Fibroblast of lung (primary cell): ENCODE measurements around the gene TMEM266. TPM values are rescaled to one million over a fixed set of nuclear protein-coding genes. Genes with fewer than 3 reads are reported as not detected.

ENCODE experiments used
- DNase-seq, 2 donors: peaks; one replicate each; pipeline versions ENCODE4 v3.0.0 to v3.0.0-alpha.2; 2010; ENCODE audit warnings: low read depth in 2 of 2
- H2AFZ ChIP-seq: 2 replicates; pipeline ENCODE4 v1.5.1; 2012; ENCODE audit warnings: low read length, control low read depth, inconsistent platforms
- H3K27ac ChIP-seq: 2 replicates; pipeline ENCODE4 v1.5.1; 2011; ENCODE audit warnings: low read length, control low read depth; ENCODE audit not compliant: insufficient read depth
- H3K27me3 ChIP-seq: 2 replicates; pipeline ENCODE4 v1.5.1; 2011; ENCODE audit warnings: mild to moderate bottlenecking, low read length; ENCODE audit not compliant: control insufficient read depth, insufficient read depth
- H3K36me3 ChIP-seq: 2 replicates; pipeline ENCODE4 v1.5.1; 2011; ENCODE audit warnings: low read length; ENCODE audit not compliant: control insufficient read depth, insufficient read depth
- H3K4me1 ChIP-seq: 2 replicates; pipeline ENCODE4 v1.5.1; 2011; ENCODE audit warnings: low read length; ENCODE audit not compliant: control insufficient read depth, insufficient read depth; ENCODE audit errors: extremely low read depth
- H3K4me2 ChIP-seq: 2 replicates; pipeline ENCODE4 v1.5.1; 2011; ENCODE audit warnings: low read length, control low read depth; ENCODE audit not compliant: insufficient read depth; ENCODE audit errors: extremely low read depth
- H3K4me3 ChIP-seq, 4 experiments: fragments of 200-600 bp in 1 of 4; sonication (generic) in 1 of 4; replicated peaks in 1 of 4; 2 replicates each; pipeline ENCODE4 v1.5.1; 2011 to 2016; ENCODE audit warnings: low read length in 4 of 4, low read depth in 3 of 4, mild to moderate bottlenecking in 3 of 4, control low read depth in 2 of 4, inconsistent platforms in 1 of 4, mixed read lengths in 1 of 4; ENCODE audit not compliant: insufficient read depth in 1 of 4; ENCODE audit errors: control extremely low read depth in 1 of 4
- H3K79me2 ChIP-seq: 2 replicates; pipeline ENCODE4 v1.5.1; 2012; ENCODE audit warnings: mild to moderate bottlenecking, low read length, inconsistent platforms; ENCODE audit not compliant: control insufficient read depth, insufficient read depth
- H3K9ac ChIP-seq: 2 replicates; pipeline ENCODE4 v1.5.1; 2011; ENCODE audit warnings: mild to moderate bottlenecking, low read length, control low read depth; ENCODE audit not compliant: insufficient read depth
- H3K9me3 ChIP-seq: 2 replicates; pipeline ENCODE4 v1.5.1; 2012; ENCODE audit warnings: low read depth, low read length; ENCODE audit not compliant: control insufficient read depth, insufficient read depth
- H4K20me1 ChIP-seq: 2 replicates; pipeline ENCODE4 v1.5.1; 2011; ENCODE audit warnings: low read length; ENCODE audit not compliant: control insufficient read depth, insufficient read depth; ENCODE audit errors: extremely low read depth
- CTCF ChIP-seq, 2 donors: IDR thresholded peaks in 1 of 2; conservative IDR thresholded peaks in 1 of 2; 1 replicate in 1 of 2; 2 replicates in 1 of 2; pipeline ENCODE4 v1.5.1; 2011 to 2012; ENCODE audit warnings: low read length in 2 of 2, control low read depth in 1 of 2, inconsistent platforms in 1 of 2, low read depth in 1 of 2, mild to moderate bottlenecking in 1 of 2
- EZH2 ChIP-seq: IDR thresholded peaks from 2 replicates; pipeline ENCODE4 v1.5.1; 2012; ENCODE audit warnings: low read length, control low read depth, mild to moderate bottlenecking; ENCODE audit errors: missing control alignments
- polyA plus RNA-seq, 2 donors: library from polyadenylated mRNA; depleted of rRNA in 1 of 2; stranded (reverse) in 1 of 2; unstranded in 1 of 2; fragments of >200 nt; gene quantifications; 2 replicates each; pipeline ENCODE4 v1.2.1, GENCODE V29; 2011 to 2012; ENCODE audit warnings: missing spikeins in 1 of 2
- total RNA-seq: library from RNA; depleted of rRNA; stranded (reverse); fragments of >200 nt; gene quantifications from 2 replicates; pipeline ENCODE4 v1.2.1, GENCODE V29; 2014

Gene TMEM266
- total and polyA plus RNA-seq, 2 donors (not counting 1 experiment from before 2014, with no cell fraction given): 0.09 to 0.33 TPM

GRCh38 chr15:76135516-76135915 is 75.7 kb downstream of the TMEM266 start:
- no peak overlapping the region for H3K9ac ChIP-seq
- no peaks in the 10 kb centered on the region for H4K20me1 ChIP-seq
- H3K4me1 ChIP-seq: no peaks in the 10 kb centered on the region
- H3K27ac ChIP-seq: no peak overlapping the region
- H3K4me3 ChIP-seq: no peak overlapping the region
- TF ChIP-seq EZH2 (no peak), CTCF (conservative IDR thresholded peaks at IDR 0.05 in 1 of 2, IDR thresholded peaks at IDR 0.05 in 1 of 2; ENCODE audit: low read depth in 1 of 2, low read length in 2 of 2) (no peak)
- H3K9me3 ChIP-seq: no peaks in the 10 kb centered on the region
- H3K4me2 ChIP-seq: no peak overlapping the region
- H3K27me3 ChIP-seq: peaks cover 10% of the 10 kb centered on the region
- H3K36me3 ChIP-seq: no peaks in the 10 kb centered on the region
- H2AFZ ChIP-seq: no peak overlapping the region
- H3K79me2 ChIP-seq: no peaks in the 10 kb centered on the region
- no peak for DNase-seq

GRCh38 chr15:76138436-76138835 is 78.7 kb downstream of the TMEM266 start:
- H3K4me2 ChIP-seq: no peak overlapping the region
- H3K9ac ChIP-seq: no peak overlapping the region
- DNase-seq: no peak
- H3K4me1 ChIP-seq: no peaks in the 10 kb centered on the region
- H3K9me3 ChIP-seq: no peaks in the 10 kb centered on the region
- peaks cover 10% of the 10 kb centered on the region for H3K27me3 ChIP-seq
- H4K20me1 ChIP-seq: no peaks in the 10 kb centered on the region
- no peak overlapping the region for H3K4me3 ChIP-seq
- H2AFZ ChIP-seq: no peak overlapping the region
- H3K27ac ChIP-seq: no peak overlapping the region
- TF ChIP-seq CTCF (conservative IDR thresholded peaks at IDR 0.05 in 1 of 2, IDR thresholded peaks at IDR 0.05 in 1 of 2; ENCODE audit: low read depth in 1 of 2, low read length in 2 of 2) (no peak), EZH2 (no peak)
- no peaks in the 10 kb centered on the region for H3K36me3 ChIP-seq
- H3K79me2 ChIP-seq: no peaks in the 10 kb centered on the region

GRCh38 chr15:76139368-76140073 is 79.7 kb downstream of the TMEM266 start:
- Histone ChIP-seq H3K27me3 (peaks cover 12% of the 10 kb centered on the region), H3K4me3 (no peak overlapping the region), H2AFZ (no peak overlapping the region), H4K20me1 (no peaks in the 10 kb centered on the region), H3K79me2 (no peaks in the 10 kb centered on the region), H3K9me3 (no peaks in the 10 kb centered on the region), H3K4me2 (no peak overlapping the region), H3K27ac (no peak overlapping the region), H3K9ac (no peak overlapping the region), H3K4me1 (no peaks in the 10 kb centered on the region), H3K36me3 (no peaks in the 10 kb centered on the region)
- peak; percentile 49 to 75 for DNase-seq
- no peak for TF ChIP-seq EZH2
- TF ChIP-seq CTCF (conservative IDR thresholded peaks at IDR 0.05 in 1 of 2, IDR thresholded peaks at IDR 0.05 in 1 of 2; ENCODE audit: low read depth in 1 of 2, low read length in 2 of 2): peak; percentile 85 to 98
